ENCODE results near the gene DEDD.
A peak's percentile ranks its signal among the peaks of the same experiment; 100 is the strongest.

DEDD gene

DNA sequence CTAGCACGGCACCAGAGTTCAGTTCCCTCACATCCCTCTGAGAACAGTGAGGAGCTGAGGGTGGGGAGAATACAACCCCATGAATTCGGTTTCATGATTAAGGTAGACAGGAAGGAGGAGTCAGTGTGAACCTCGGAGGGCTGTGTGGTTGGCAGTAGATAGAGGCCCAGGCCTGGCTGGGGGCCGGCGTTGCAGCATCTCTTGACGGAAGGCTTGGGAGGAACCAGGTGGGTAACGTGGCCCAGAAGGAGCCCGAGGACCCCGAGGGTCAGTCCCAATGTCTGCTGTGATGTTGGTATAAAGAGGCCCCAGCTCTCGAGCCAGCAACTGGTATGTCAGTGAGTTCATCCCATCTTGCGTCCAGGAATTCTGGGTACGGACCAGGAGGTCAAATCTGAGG, 39.2 kb upstream of the DEDD start:
- DNase-seq (ENCODE audit: low read depth) = no peak
- H3K4me3 ChIP-seq (ENCODE audit: control insufficient read depth, low read depth, low read length) = no peak overlapping the region
- TF ChIP-seq CTCF (IDR thresholded peaks at IDR 0.05; ENCODE audit: control insufficient read depth, insufficient read depth, low read depth, low read length, missing control alignments) = no peak

DNA sequence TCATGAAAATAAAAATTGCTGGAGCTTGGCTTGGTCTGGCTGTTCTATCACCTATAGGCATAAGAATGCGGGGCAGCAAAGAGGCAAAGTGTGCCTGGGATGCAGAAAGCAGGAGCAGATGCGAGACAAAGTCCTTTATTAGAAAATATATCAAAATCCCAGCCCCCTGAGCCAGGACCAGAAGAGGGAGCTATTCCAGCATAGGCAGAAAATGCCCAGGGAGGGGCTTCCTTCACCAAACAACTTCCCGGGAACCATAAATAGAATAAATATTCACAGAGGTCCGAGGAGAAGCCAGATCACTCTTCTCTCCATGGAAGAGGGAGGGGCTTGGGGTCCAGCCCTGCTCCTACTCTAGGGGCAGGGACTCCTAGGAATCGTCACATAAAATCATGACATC, 38.7 kb upstream of the DEDD start:
- DNase-seq (ENCODE audit: low read depth) = no peak
- H3K4me3 ChIP-seq (ENCODE audit: control insufficient read depth, low read depth, low read length) = no peak overlapping the region
- peak; percentile 17 for TF ChIP-seq CTCF (IDR thresholded peaks at IDR 0.05; ENCODE audit: control insufficient read depth, insufficient read depth, low read depth, low read length, missing control alignments)

GRCh38 chr1:161168906-161169305, 36.4 kb upstream of the DEDD start:
- no peak for TF ChIP-seq CTCF (IDR thresholded peaks at IDR 0.05; ENCODE audit: control insufficient read depth, insufficient read depth, low read depth, low read length, missing control alignments)
- DNase-seq (ENCODE audit: low read depth) = no peak
- H3K4me3 ChIP-seq (ENCODE audit: control insufficient read depth, low read depth, low read length) = no peak overlapping the region

DNA sequence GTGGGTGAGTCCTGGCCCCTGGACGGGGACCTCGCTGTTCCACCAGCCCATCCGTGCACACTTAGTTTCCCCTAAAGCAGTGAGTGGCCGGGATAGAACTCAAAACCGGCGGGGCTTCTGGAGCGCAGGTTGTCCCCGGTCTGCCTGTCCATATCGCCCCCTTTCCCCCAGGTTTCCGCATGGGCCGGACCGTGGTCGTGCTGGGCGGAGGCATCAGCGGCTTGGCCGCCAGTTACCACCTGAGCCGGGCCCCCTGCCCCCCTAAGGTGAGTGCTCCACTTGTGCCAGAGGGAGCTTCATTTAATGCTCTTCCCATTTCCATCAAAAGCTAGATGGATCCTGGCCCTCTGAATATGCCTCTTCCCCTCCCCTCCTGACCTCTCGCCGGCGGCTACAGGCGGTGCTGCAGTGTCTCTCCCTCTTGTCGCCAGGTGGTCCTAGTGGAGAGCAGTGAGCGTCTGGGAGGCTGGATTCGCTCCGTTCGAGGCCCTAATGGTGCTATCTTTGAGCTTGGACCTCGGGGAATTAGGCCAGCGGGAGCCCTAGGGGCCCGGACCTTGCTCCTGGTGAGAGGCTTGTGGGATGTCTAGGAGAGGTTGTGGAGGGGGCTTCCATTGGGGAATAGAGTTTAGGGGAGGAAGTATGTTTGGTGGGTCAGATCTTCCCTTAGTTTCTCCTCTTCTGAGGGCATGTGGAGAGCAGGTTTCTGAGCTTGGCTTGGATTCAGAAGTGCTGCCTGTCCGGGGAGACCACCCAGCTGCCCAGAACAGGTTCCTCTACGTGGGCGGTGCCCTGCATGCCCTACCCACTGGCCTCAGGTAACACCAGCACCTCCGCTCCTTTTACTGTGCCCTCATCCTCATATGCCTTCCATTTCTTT, 34.4 kb upstream of the DEDD start:
- no peak for TF ChIP-seq CTCF (IDR thresholded peaks at IDR 0.05; ENCODE audit: control insufficient read depth, insufficient read depth, low read depth, low read length, missing control alignments)
- H3K4me3 ChIP-seq (ENCODE audit: control insufficient read depth, low read depth, low read length) = peak overlapping the region; percentile 81
- DNase-seq (ENCODE audit: low read depth) = no peak

GRCh38 chr1:161165742-161166668, 33.5 kb upstream of the DEDD start, which contains the start of gene PPOX:
PPOX (plus strand) TSS chr1:161166426; CDS start chr1:161166848, 422 bp downstream.
- TF ChIP-seq CTCF (IDR thresholded peaks at IDR 0.05; ENCODE audit: control insufficient read depth, insufficient read depth, low read depth, low read length, missing control alignments) = peak; percentile 59
- DNase-seq (ENCODE audit: low read depth) = peak; percentile 94
- peak within 1 kb of the TSS; percentile 81 for H3K4me3 ChIP-seq (ENCODE audit: control insufficient read depth, low read depth, low read length)

DNA sequence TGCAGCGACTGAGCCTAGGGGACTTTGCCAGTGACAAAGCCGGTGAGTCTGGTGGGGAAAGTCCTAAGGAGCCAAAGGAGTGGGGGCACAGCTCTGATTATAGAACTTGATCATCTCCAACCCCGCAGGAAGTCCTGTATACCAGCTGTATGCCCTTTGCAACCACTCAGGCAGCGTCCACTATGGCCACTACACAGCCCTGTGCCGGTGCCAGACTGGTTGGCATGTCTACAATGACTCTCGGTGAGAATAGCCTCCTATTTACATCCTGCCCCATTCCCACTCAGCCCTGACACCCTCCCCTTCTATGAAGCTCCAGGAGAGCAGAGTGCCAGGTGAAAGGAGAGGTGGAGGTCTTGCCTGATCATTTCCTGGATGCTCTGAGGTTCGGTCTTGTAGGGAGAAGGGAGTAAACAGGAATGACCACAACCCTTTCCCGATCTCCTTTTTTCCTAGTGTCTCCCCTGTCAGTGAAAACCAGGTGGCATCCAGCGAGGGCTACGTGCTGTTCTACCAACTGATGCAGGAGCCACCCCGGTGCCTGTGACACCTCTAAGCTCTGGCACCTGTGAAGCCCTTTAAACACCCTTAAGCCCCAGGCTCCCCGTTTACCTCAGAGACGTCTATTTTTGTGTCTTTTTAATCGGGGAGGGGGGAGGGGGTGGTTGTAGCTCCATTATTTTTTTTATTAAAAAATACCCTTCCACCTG, 32.6 kb upstream of the DEDD start:
- H3K4me3 ChIP-seq (ENCODE audit: control insufficient read depth, low read depth, low read length) = peak overlapping the region; percentile 81
- no peak for DNase-seq (ENCODE audit: low read depth)
- TF ChIP-seq CTCF (IDR thresholded peaks at IDR 0.05; ENCODE audit: control insufficient read depth, insufficient read depth, low read depth, low read length, missing control alignments) = no peak
